ENCODE data around the gene TFEB. TPM values are rescaled to one million over a fixed set of nuclear protein-coding genes. Genes with fewer than 3 reads are reported as not detected.

The TFEB gene
- total RNA-seq, 1 donor from 2014 or later = 5.1 TPM

- Histone ChIP-seq H3K27me3 (ENCODE audit: control insufficient read depth, insufficient read depth, low read length) (peaks cover 19% of the 10 kb centered on the region), H3K36me3 (ENCODE audit: control insufficient read depth, insufficient read depth, low read length) (no peaks in the 10 kb centered on the region), H3K4me3 (ENCODE audit: low read depth, low read length) (no peak overlapping the region)
- TF ChIP-seq CTCF (IDR thresholded peaks at IDR 0.05; ENCODE audit: insufficient read depth, low read length, poor library complexity, severe bottlenecking) = no peak
- no peak for DNase-seq (ENCODE audit: low read depth)
Measured at GRCh38 chr6:41680182-41680965, 55.0 kb downstream of the TFEB start.

DNA sequence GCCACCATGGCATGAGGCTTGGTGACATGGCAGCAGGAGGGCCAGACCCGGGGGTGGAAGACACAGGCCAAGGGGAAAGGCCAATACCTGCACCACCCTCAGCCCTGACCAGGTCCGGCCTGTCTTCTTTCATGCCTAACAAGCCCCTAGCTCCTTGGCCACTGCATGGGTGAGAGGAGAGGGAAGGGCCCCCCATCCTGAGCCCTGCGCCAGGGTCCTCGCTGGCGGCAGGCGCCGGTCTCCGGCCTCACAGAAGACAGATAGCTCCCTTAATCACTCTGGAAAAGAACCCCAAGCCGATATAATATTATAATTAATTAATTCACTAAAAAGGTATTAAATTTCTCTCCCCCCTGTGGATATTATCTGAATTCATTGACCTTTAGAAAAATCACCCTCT, 55.7 kb downstream of the TFEB start:
- H3K27me3 ChIP-seq (ENCODE audit: control insufficient read depth, insufficient read depth, low read length) = peaks cover 19% of the 10 kb centered on the region
- no peaks in the 10 kb centered on the region for H3K36me3 ChIP-seq (ENCODE audit: control insufficient read depth, insufficient read depth, low read length)
- no peak for TF ChIP-seq CTCF (IDR thresholded peaks at IDR 0.05; ENCODE audit: insufficient read depth, low read length, poor library complexity, severe bottlenecking)
- no peak for DNase-seq (ENCODE audit: low read depth)
- no peak overlapping the region for H3K4me3 ChIP-seq (ENCODE audit: low read depth, low read length)

- peaks cover 21% of the 10 kb centered on the region for H3K27me3 ChIP-seq (ENCODE audit: control insufficient read depth, insufficient read depth, low read length)
- H3K4me3 ChIP-seq (ENCODE audit: low read depth, low read length) = no peak overlapping the region
- no peak for DNase-seq (ENCODE audit: low read depth)
- TF ChIP-seq CTCF (IDR thresholded peaks at IDR 0.05; ENCODE audit: insufficient read depth, low read length, poor library complexity, severe bottlenecking) = no peak
- no peaks in the 10 kb centered on the region for H3K36me3 ChIP-seq (ENCODE audit: control insufficient read depth, insufficient read depth, low read length)
Measured at GRCh38 chr6:41678511-41679084, 56.8 kb downstream of the TFEB start.

DNA sequence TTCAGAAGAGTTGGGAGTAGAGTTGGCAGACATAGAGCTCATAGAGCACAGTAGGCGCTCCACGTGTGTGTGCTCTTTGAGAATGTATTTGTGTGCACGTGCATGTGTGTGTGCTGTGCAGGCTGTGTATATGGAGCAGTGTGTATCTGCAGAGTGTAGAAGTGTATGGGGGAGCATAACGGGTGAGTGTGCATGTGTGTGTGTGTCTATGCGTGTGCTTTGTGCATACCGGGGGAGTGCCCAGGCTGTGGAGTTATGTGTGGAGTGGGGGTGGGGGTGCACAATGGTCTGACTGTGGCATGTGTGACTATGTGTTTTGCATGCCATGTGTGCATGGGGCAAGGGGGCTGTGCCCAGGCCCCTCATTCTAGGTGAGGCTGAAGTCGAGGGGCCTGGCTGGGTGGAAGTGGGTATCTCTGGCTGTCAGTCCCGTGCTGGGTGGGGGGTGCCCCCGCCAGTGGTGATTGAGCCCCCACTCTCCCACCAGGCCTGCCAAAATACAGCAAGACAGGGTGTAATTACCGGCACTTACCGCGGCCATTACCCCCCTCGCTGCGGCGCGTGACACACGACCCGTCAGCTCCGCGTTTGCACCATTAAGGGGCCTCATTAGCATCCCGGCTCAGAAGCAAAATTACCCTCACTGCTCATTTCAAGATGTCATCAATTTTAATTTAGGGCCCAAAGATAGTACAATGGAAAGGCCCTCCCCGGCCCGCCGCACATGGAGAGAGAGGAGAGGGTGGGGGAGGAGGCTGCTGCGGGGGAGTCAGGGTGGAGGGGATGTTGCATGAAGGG, 58.1 kb downstream of the TFEB start:
- Histone ChIP-seq H3K36me3 (ENCODE audit: control insufficient read depth, insufficient read depth, low read length) (no peaks in the 10 kb centered on the region), H3K27me3 (ENCODE audit: control insufficient read depth, insufficient read depth, low read length) (peaks cover 28% of the 10 kb centered on the region), H3K4me3 (ENCODE audit: low read depth, low read length) (no peak overlapping the region)
- TF ChIP-seq CTCF (IDR thresholded peaks at IDR 0.05; ENCODE audit: insufficient read depth, low read length, poor library complexity, severe bottlenecking) = no peak
- no peak for DNase-seq (ENCODE audit: low read depth)

- TF ChIP-seq CTCF (IDR thresholded peaks at IDR 0.05; ENCODE audit: insufficient read depth, low read length, poor library complexity, severe bottlenecking) = no peak
- peaks cover 33% of the 10 kb centered on the region for H3K27me3 ChIP-seq (ENCODE audit: control insufficient read depth, insufficient read depth, low read length)
- no peaks in the 10 kb centered on the region for H3K36me3 ChIP-seq (ENCODE audit: control insufficient read depth, insufficient read depth, low read length)
- no peak overlapping the region for H3K4me3 ChIP-seq (ENCODE audit: low read depth, low read length)
- DNase-seq (ENCODE audit: low read depth) = no peak
Measured at GRCh38 chr6:41676431-41676830, 59.0 kb downstream of the TFEB start.

Data from kidney epithelial cell (primary cell).